HG02623 (cell line): ENCODE measurements around the gene GPATCH1.
A peak's percentile ranks its signal among the peaks of the same experiment; 100 is the strongest.
"Not testable (repeated sequence)": the region's sequence is repeated elsewhere in the genome, so short reads cannot be mapped to it uniquely, and the experiment has no call there.

Source experiments
- ATAC-seq: cut with Tn5 transposase; IDR thresholded peaks from one replicate; pipeline ENCODE4 v1.9.1; 2021; ENCODE audit warnings: moderate library complexity; ENCODE audit not compliant: unreplicated experiment

Gene GPATCH1

DNA sequence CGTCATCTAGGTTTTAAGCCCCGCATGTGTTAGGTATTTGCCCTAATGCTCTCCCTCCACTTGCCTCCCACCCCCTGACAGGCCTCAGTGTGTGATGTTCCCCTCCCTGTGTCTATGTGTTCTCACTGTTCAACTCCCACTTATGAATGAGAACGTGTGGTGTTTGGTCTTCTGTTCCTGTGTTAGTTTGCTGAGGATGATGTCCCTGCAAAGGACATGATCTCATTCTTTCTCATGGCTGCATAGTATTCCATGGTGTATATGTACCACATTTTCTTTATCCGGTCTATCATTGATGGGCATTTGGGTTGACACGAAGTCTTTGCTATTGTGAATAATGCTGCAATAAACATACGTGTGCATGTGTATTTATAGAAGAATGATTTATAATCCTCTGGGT is 73.3 kb downstream of the GPATCH1 start:
- not testable (repeated sequence) for ATAC-seq

- ATAC-seq, result no peak
Measured at GRCh38 chr19:33156334-33156733, 75.4 kb downstream of the GPATCH1 start.

DNA sequence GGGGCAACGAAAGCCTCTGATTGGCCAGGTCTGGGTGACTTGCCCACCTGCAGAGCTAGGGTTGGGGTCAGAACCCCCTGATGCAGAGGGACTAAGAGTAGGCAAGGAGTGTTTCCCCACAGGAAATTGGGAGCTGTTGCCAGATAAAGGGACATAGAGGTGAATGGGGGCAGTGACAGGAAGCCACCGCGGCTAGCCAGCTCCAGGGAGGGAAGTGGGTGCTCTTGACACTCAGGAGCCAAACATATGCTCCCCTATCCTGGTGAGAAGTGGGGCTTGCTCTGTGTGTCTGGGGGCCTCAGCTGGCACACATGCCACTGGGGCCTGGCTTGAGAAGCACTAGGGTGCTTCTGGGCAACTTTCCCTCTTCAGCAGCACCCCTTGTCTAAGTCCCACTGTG is 76.9 kb downstream of the GPATCH1 start:
- ATAC-seq, result no peak

GRCh38 chr19:33158365-33158764 is 77.4 kb downstream of the GPATCH1 start:
- no peak for ATAC-seq

DNA sequence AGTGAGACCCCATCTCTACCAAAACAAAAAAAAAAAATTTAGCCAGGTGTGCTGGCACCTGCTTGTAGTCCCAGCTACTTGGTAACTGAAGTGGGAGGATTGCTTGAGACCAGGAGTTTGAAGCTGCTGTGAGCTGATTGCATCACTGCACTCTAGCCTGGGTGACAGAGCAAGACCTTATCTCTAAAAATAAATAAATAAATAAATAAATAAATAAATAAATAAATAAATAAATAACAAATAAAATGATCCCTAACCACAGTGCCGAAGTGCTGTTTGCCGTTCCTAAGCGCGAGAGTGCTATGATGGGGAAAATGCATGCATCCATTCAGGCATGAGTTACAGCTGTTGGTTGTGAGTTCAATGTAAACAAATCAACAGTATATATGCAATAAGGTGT is 78.2 kb downstream of the GPATCH1 start:
- no peak for ATAC-seq

DNA sequence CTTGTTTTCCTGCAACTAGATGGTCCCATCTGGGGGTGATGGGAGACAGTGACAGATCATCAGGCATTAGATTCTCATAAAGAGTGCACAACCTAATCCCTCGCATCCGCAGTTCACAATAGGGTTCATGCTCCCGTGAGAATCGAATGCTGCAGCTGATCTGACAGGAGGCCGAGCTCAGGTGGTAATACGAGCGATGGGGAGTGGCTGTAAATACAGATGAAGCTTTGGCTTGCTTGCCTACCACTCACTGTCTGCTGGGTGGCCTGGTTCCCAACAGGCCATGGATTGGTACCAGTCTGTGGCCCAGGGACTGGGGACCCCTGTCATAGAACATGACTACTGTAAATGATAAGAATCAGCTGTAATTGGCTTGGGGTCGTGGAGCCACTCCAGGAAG is 78.9 kb downstream of the GPATCH1 start:
- ATAC-seq, result no peak

DNA sequence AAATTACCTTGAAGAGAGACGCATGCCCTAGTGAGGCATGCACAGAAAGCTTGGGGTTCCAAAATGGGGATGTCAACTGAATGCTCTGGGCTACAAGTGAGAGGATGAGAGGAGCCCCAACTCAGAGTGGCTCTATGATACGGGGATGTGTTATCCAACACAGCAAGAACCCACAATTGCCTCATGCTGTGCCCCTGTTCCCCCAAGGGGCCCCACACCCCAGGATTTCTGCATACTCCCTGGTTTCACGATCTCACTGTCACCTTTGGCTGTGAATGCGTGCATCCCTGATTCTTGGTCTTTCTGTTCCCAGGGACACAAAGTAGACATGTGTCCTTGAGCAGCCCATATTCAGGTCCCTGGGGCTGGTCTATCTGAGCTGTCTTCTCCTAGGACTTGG is 80.2 kb downstream of the GPATCH1 start:
- no peak for ATAC-seq

DNA sequence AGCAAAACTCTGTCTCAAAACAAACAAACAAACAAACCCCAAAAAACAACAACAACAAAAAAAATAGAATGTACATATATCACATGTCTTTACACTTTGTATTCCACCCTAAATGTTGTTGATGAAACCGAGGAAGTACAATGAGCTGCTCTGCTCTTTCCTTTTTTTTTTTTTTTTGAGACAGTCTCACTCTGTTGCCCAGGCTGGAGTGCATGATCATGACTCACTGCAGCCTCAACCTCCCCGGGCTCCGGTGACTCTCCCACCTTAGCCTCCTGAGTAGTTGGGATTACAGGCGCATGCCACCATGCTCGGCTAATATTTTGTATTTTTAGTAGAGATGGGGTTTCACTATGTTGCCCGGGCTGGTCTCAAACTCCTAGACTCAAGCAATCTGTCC is 82.5 kb downstream of the GPATCH1 start:
- ATAC-seq, result no peak

DNA sequence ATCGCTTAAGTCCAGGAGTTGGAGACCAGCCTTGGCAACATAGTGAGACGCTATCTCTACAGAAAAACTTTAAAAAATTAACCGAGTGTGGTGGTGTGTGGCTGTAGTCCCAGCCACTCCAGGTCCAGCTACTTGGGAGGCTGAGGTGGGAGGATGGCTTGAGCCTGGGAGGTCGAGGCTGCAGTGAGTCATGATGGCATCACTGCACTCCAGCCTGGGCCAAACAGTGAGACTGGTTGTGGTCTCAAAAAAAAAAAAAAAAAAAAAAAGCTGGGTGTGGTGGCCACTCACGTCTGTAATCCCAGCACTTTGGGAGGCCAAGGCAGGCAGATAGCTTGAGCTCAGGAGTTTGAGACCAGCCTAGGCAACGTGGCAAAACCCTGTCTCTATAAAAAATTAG is 85.1 kb downstream of the GPATCH1 start:
- ATAC-seq, result not testable (repeated sequence)

DNA sequence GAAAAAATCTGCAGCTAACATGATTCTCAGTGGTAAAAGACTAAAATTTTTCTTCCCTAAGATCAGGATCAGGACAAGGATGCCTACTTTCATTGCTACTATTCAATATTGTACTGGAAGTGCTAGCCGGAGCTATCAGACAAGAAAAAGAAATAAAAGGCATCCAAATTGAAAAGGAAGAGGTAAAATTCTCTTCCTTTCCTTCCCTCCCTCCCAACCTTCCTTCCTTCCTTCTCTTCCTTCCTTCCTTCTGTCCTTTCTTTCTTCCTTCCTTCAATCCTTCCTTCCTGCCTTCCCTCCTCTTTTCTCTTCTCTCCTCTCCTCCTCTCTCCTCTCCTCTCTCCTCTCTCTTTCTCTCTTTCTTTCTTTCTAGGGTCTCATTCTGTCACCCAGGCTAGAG is 86.5 kb downstream of the GPATCH1 start:
- no peak for ATAC-seq

DNA sequence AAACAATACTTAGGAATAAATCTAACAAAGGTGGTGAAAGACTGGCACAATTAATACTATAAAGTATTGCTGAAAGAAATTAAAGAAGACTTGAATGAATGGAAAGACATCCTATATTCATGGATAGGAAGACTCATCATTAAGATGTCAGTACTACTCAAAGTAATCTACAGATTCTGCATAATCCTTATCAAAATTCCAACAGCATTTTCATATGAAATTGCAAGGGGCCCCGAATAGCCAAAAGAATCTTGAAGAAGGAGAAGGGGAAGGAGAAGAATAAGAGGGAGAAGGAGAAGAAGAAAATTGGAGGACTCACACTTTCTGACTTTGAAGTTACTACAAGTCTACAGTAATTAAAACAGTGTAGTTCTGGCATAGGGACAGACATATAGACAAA is 87.5 kb downstream of the GPATCH1 start:
- no peak for ATAC-seq

- no peak for ATAC-seq
Measured at GRCh38 chr19:33171222-33171795, 90.3 kb downstream of the GPATCH1 start.

DNA sequence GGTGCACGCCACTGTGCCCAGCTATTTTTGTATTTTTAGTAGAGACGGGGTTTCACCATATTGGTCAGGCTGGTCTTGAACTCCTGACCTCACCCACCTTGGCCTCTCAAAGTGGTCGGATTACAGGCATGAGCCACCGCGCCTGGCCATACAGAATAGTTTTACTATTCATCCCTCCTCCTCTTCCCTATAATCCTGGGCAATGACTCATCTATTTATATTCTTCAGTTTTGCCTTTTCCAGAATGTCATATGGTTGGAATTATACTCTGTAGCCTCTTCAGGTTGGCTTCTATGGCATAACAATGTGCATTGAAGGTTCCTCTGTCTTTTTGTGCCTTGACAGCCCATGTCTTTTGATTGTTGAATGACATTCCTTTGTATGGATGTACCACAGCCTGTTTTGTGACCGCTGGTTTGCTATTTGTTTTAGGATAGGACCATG is 91.0 kb downstream of the GPATCH1 start:
- ATAC-seq, result no peak

GRCh38 chr19:33174186-33174585 is 93.2 kb downstream of the GPATCH1 start:
- ATAC-seq, result no peak

DNA sequence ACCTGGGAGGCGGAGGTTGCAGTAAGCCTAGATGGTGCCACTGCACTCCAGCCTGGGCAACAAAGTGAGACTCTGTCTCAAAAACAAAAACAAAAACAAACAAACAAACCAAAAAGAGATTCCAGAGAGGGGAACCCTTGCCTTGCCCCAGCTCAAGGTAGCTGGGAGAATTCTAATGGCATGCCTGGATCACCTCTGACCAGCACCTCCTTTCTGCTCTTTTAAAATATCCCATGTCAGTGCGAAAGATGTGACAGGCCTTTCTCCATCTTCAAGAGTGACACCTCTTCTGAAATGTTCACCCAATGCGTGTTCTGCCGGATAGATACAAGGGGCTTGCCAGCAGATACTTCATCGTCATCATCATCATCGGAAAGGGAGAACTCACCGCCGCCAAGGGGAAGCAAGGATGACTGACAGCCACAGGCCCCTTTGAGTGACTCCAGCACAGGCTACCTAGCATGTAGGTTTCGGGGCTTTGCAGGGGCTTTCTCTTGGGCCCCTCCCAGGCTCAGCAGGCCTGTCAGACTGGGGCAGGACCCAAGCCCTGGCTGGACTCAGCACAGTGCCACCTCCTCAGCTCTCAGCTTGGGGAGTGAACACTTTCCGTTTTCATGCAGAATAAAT is 94.3 kb downstream of the GPATCH1 start:
- no peak for ATAC-seq

DNA sequence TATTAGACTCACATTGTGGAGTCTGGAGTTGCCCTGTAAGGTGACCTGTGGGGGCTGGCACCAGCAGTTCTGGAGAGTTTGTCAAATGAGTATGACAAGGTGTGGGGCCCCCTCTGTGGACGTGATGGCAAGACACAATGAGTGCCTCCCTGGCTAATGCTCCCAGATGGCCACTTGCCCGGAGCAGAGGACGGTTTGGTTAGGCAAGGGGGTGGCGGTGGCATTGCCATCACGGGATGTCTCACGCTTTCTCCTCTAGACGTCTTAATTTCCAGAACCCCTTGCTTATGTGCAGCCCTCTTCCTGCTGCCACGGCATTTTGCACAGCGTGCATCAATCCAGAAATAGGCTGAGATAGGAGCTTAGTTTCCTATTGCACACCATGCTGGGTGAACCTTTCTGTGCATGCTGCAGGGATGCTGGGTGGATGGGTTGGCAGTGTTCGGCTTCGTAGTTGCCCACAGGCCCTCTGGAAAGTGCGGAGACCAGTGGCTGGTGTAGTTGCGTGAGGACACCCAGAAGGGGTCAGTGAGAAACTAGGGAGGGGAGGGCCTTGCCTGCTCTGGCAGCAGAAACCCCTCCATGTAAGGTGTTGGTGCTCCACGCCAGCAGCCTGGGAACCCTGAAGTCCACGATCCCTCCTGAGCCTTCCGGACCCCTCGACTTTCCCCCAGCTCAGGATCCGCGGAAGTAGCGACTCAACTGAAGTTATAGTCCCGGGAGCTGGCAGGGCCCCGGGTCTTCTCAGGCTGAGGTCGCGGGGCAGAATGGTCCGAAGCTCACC is 95.1 kb downstream of the GPATCH1 start:
- ATAC-seq, result peak; percentile 0

DNA sequence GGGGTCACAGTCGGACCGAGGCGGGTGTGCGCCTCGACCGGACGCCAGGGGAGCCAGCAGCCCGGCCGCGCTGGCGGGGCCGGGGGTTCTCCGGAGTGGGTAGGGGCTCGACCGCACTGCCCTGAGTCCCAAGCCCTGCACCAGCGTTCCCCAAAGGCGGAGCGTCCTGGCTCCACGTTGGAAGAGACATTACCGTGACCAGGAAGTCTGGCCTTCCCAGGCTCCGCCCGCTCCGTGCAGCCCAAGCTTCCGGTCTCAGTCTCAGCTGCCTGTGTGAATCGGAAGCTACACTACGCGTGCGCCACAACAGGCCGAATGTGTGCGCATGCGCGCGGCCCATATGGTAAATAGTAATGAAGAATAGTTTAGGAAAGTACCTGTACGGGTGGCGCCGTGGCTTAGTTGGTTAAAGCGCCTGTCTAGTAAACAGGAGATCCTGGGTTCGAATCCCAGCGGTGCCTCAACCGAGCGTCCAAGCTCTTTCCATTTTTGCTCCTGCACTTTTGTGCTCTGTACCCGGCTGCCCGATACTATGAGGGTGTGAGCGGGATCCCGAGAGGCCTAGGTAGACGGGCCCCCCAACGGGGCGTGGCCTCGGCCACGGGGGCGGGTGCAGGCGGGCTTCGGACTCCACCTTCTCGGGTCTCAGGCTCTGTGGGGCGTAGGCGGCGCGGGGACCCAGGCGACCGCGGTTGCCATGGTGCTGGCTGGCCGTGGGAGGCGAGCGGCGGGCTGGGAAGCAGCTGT is 95.9 kb downstream of the GPATCH1 start:
- ATAC-seq, result peak; percentile 81

- ATAC-seq, result no peak
Measured at GRCh38 chr19:33177417-33177979, 96.5 kb downstream of the GPATCH1 start.
